GM21360 (cell line): Measurements from ENCODE around the gene THSD7A.
"Not testable (repeated sequence)": the region's sequence is repeated elsewhere in the genome, so short reads cannot be mapped to it uniquely, and the experiment has no call there.

Source experiments
- ATAC-seq: cut with Tn5 transposase; IDR thresholded peaks from one replicate; pipeline ENCODE4 v1.9.1; 2021; ENCODE audit warnings: mild to moderate bottlenecking, moderate library complexity; ENCODE audit not compliant: unreplicated experiment

Gene THSD7A

DNA sequence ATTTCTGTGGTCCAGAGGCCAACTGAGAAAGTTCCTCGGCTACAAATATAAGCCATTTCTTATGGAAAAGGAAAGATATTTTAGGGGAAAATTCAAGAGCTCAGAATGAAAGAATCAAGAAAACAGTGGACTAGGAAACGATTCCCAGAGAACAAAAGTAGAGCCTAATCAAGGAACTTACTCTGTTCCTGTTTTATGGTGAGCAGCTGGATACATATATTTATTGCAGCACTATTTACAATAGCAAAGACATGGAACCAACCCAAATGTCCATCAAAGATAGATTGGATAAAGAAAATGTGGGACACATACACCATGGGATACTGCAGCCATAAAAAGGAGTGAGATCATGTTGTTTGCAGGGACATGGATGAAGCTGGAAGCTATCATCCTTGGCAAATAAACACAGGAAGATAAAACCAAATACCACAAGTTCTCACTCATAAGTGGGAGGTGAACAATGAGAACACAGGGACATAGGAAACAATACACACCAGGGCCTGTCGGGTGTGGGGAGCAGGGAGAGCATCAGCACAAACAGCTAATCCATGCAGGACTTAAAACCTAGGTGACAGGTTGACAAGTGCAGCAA lies 298.7 kb downstream of the THSD7A start:
- no peak for ATAC-seq

DNA sequence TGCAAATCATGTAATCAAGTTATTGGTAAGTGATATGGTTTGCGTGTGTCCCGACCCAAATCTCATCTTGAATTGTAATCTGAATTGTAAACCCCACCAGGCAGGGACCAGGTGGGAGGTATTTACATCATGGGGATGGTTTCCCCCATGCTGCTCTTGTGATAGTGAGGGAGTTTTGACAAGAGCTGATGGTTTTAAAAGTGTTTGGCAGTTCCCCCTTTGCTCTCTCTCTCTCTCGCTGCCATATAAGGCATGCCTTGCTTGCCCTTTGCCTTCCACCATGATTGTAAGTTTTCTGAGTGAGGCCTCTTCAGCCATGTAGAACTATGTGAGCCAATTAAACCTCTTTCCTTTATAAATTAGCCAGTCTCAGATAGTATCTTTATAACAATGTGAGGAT lies 302.6 kb downstream of the THSD7A start:
- ATAC-seq = no peak

DNA sequence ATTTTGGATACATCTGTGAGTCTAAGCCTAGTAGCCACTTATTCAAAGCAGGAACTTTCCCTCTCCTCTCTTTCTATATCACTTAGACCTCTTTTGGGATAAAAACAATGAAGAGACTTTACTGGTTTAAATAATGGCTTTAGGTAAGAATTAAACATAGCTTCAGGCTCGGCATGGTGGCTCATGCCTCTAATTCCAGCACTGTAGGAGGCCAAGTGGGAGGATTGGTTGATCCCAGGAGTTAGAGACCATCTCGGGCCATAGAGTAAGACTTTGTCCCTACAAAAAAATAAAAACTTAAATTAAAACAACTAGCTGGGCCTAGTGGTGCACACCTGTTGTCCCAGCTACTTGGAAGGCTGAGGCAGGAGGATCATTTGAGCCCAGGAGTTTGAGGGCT lies 304.3 kb downstream of the THSD7A start:
- no peak for ATAC-seq

DNA sequence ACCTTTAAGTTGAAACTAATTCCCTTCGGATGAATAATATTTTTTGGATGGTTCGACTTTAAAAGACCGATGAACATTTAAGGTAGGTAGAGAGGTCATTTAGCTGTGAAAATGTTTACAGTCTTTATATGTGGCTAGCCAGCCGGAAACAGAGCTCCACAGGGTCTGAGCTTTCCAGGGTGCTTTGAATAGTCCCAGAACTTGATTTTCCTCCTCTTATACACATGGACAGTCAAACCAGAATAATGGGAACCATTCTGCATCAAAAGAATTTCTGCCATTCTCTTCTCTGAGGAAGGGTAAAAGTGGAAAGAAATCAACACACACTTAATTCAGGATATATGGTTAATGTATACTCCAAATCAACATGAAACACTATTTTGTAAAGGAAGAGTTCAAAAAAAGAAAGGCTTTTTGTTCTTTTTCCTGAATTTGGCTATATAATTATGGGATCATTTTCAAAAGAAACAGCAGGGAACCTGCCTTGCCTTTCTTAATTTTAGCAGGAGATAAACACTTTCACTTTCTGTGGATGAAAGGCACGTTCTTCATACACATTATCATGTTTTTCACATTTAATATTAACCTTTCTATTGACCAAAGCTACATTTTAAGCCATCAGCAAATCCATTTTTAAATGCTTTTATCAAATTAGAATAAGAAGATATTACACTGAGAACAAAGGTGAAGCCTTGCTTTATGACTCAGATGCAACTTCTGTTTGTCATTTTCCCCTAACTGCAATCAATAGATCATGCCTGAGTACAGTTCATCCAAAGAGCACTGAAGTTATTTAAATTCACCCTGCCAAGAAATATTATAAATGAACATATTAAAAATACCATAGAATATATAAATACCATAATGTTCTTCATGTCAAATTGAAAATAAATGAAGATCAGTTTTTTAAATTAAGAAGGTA lies 307.3 kb downstream of the THSD7A start:
- no peak for ATAC-seq

DNA sequence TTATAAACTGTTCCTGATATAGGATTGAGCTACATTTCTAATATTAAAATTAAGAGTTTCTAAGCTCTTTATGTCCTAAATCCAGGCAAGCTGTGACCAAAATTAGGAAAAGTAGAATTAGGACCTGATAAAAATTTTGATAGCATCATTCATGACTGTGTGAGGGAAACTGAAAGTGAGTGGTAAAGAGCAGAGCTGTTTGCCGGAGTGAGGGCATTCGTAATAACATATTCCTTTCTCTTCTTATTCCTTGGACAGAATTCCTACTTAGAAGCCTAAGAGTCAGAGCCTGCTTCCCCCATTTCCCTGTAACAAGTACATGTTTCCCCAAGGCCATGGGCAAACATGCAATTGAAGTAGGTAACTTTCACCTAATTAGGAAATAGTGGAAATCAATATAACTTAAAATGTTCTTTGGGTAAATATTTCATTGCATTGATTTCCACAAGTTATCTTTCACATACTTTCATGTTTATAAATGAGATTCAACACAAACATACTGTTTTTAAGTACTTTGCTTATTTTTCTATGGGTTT lies 310.0 kb downstream of the THSD7A start:
- not testable (repeated sequence) for ATAC-seq

DNA sequence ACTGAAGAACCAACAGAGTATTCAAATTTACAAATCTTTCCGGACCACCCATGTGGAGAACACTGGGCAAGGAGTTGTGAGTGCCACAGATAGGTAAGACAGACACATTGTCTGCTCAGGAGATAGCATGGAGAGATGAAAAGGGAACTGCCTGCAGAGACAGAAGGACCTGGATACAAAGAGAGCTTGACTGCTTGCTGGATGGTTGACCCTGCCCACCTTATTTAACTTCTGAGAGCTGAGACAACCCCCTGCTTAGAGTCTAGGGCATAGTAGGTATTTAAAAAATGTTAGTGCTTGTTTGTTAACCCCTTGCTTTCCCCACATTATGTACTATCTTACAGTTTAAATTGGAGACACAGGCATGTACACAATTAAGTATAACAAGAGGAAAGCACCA lies 314.1 kb downstream of the THSD7A start:
- no peak for ATAC-seq

DNA sequence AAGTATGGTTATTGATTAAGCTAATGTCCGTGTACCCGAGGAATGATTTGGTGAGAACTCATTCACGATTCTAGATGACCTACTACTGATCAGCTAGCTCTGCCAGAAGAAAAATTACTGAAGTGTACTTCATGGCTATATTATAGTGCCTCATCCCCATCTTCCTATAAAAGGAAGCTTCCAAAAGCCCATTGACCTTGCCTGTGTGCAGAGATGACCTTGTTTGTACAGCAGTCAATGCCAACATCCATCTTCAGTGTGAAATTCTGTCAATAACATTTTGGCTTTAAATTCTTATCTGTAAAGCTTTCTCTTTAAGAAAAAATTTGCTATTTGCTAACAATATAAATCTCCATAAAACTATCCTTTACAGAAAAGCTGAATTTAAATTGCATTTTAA lies 315.7 kb downstream of the THSD7A start:
- no peak for ATAC-seq

DNA sequence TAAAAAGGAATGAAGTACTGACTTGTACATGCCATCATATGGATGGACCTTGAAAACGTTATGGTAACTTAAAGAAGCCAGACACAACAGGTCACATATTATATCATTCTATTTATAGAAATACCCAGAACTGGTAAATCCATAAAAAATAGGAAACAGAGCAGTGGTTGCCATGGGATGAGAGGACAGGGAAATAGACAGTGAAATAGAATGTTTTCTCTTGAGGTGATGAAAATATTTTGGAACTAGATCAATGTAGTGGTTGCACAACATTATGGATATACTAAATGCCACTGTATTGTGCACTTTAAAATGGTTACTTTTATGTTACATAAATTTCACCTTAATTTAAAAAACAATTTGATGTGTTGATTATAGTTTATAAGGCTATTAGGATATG lies 318.5 kb downstream of the THSD7A start:
- no peak for ATAC-seq

DNA sequence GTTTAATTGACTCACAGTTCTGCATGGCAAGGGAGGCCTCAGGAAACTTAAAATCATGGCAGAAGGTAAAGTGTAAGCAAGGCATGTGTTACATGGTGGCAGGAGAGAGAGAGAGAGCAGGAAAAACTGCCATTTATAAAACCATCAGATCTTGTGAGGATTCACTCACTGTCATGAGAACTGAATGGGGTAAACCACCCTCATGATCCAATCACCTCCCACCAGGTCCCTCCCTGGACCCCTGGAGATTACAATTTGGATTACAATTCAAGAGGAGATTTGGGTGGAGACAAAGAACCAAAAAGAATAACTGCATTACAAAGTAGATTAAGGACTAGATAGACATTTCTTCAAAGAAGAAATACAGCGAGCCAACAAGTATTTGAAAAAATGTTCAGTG lies 324.1 kb downstream of the THSD7A start:
- ATAC-seq = no peak

DNA sequence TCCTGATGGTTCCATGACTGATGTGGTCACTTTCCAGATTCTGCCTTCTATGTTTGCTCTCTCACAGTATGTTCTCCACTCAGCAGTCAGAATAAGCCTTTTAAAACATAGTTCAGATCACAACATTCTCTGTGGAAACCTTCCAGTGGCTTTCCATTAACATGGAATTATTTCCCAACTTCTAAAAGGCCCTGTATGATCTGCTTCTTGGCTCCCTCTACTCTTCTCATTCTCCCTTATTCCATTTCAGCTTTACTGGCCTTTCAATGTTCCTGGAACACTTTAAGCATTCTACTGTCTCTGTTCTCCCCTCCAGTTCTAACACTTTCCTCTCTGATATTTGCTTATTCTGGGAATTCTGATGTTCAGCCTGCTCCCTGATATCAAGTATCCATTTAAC lies 325.6 kb downstream of the THSD7A start:
- no peak for ATAC-seq

DNA sequence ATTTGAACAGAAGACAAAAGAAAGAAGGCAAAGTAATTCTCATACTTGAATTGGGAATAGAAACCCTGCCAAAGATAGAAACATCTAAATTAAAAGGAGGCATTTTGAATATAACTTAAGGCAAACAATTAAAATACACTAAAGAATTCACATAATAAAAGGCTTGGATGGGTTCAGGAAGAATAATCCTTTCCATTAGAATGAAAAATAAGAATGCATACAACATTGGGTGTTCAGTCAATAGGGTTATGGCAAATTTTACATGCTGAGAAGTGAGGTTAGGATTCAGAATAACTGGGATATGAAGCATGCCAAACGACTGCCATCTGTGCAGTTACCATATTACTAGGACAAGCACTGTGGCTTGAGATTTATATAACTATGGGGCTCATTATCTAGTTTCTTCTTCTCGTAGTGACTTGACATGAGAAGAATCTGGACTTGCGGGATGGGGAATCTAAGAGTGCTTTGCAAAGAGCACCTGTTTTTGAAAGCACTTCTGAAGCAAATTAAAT lies 326.5 kb downstream of the THSD7A start:
- no peak for ATAC-seq

DNA sequence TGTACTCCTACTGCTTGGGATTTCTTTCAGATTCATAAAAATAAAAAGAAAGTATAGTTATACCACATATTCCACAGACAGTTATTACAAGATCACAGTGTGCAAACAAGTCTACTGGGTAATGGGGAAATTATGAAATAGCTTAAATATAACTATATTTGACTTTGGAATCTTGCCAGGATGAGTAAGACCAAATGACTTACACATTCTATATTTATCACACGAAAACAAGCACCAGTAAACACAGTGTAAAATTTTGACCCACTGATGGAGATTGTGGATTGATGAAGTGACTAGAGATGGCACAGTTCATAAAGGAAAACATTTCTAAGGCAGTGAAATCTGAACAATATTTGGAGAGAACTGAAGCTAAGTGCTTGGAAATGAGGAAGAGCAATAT lies 339.7 kb downstream of the THSD7A start:
- no peak for ATAC-seq

DNA sequence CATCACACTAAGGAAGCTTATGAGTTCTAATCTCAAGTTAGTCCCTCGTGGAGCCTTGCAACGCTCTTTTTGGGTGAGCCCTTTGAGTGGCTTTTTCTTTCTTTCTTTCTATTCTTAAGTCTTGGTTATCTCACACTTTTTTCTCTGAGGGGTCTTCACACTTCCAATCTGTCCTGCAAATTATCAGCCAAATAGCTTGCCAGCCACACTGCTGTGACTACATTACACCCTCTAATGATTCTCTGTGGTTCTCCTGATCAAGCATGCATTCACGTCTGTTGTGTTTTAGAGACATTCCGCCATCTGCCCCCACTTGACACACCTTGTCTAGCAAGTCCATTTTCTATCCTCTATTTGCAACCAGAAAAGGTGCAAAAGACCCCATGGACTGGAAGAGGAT lies 340.2 kb downstream of the THSD7A start:
- no peak for ATAC-seq

DNA sequence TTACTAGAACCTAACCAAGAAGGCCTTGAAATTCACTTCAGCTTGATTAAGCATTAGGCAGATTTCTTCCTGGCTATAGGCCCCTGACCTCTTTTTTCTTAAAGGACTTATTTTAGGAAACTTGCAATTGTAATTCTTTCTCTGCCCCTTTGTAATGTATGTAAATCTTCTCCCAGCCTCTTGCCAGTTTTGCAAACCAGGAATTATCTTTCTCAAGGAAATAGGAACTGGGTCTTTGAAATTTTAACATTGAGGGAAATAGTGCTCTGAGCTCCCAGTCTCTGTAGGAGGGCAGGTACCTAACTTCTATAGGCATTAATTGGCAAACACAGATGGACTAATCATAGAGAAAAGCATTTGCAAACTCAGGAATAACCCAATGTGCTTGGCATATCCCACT lies 342.7 kb downstream of the THSD7A start:
- ATAC-seq = no peak

DNA sequence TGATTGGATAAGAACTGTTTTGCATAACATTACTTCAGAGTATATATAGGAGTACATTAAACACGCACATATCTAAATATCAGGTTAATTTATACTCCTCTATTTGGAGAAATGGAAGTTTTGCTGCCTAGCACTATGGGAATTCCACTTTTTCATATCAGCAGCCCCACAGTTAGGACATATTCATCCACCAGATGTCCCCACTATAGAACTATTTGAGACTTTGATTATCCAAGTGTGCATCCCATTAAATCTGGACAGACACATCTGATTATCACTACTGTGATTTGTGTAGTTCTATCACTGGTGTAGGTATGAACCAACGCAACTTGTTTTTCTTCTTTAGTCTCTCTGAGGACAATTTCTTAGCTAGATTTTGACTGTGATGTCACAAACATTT lies 345.7 kb downstream of the THSD7A start:
- no peak for ATAC-seq

DNA sequence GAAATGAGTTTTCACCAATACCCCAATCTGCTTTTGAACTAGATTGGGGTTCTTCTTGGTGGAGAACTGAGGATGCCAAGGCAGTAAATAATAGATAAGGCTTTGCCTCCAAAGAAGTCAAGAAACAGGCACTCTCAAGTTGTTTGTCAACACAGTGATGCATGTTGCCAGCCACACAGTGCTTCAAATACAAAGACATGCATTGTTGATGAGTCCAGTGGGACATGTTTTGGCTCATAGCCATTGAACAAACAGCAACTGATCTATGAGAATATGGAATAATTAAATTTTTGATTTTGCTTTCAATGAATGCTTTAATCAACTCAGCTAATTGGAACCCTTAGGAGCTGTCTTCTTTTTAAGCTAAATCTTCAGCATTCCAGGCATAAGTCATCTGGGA lies 346.4 kb downstream of the THSD7A start:
- ATAC-seq = no peak

DNA sequence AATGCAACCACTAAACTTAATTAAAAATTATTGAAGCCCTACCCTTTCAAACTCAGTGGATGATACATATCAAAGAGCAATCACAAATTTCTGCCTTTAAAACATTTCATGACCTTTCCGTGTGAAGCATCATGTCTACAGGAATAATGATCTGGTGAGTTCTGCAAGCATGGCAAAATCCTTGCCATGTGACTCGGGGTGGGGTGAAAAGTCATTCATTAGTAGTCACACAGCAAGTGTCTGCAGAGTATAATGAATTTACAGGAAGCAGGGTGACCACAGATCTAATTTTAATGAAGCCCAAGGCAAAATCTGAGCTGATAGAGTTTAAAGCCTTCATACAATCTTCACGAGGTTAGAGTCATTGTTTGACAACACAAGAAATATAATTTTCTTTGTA lies 351.9 kb downstream of the THSD7A start:
- no peak for ATAC-seq

DNA sequence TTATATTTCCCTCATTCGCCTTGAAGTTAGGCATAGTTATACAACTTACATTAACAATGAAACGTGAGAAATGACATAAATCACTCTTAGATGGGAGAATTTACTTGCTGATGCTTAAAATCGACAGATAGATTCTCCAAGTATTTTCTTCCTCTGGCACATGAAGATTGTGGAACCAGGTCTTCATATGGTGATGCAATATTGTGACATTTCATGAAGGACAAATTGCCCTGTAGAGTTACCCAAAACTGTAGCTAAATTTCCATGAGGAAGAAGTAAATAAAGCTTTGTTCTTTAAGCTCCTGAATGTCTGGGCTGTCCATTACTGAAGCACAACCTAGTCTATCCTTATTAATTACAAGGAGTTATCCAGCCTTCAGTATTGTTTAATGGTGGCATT lies 353.1 kb downstream of the THSD7A start:
- no peak for ATAC-seq

DNA sequence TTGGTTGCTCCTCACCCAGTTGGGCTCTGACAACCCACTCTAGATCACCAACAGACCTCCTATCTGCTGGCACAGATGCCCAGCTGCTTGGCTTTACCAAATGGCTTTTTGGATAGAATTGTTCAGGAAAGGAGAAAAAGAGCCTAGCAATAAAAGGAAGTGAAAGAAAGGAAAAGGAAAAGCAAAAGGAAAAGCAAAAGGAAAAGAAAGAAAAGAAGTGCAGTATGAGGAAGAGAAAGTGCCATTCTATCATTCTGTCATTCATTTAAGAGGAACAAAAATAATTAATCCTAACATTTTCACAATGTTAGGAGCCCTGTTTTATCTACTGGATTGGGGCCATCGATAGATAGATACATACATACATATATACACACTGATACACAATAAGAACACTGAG lies 353.6 kb downstream of the THSD7A start:
- ATAC-seq = no peak

DNA sequence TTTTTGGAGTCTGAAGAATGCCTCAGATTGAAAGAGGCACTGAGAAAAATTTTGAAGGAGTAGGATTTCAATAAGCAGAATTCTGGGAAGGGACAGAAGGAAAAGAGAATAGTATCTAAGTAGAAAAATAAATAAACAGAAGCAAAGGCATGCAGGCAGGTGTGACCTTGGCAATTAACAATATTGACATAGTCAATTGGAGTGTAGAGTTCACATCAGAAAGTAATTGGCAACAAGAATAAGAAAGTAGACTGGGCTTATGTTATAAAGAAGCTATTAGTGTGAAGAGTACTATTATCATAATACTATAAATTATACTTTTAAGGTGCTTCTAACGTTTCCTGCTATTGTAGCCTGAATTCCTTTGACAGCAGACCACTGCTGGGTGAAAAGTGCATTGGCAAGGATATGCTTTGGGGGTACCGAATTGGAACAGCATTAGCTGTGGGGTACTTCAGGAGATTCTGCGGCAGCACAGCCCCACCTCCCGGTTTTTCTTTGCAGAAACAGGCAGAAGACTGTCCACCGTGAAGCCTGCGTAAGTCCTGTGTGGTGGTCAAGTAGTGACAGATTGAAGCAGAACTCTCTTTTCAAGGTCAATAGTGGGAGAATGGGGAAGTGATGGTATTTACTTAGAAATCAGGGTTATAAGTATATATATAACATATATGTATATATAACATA lies 357.0 kb downstream of the THSD7A start:
- no peak for ATAC-seq

DNA sequence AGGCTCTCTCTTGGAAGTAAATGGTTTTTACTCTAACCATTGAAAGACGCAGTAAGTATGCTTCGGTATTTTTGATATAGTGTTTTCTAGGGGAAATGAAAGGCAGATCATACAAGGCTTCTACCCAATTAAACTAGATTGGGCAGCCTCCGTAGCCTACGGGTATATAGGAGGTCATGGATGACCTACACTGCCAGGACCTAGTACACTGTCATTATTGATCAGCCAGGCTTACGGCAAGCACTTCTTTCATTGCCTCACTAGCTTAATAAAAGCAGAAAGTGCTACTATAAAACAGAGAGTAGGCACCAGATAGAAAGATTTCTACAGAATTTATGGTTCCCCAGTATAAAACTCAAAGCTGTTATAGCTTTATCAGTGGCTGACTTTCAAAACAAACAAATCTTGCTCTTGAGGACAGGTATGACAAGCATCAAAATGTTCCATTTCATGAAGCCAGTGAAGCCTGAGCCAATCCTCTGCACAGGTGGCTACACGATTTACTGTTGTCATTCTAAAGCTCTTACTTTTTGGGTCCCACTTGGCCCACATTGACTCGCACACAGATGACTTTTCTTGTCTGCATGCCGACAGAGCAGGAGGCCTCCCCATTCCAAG lies 358.1 kb downstream of the THSD7A start:
- ATAC-seq = no peak
